Cardiac muscle cell (in vitro differentiated cells and primary cell): ENCODE results near the gene C19orf44. TPM values are rescaled to one million over a fixed set of nuclear protein-coding genes. Genes with fewer than 3 reads are reported as not detected.

Experiments used
- DNase-seq, 2 donors: peaks; one replicate each; pipeline versions ENCODE4 v3.0.0 to v3.0.0-alpha.2; 2010 to 2017; ENCODE audit warnings: low read depth in 1 of 2, low spot score in 1 of 2
- H3K27ac ChIP-seq: fragments of 200-600 bp; sonication (generic); 2 replicates; pipeline ENCODE4 v1.5.1; 2016
- H3K27me3 ChIP-seq: fragments of 200-600 bp; sonication (generic); 2 replicates; pipeline ENCODE4 v1.6.0; 2016; ENCODE audit warnings: control low read depth
- H3K36me3 ChIP-seq: fragments of 200-600 bp; sonication (generic); 2 replicates; pipeline ENCODE4 v1.5.1; 2016; ENCODE audit warnings: control low read depth
- H3K4me1 ChIP-seq: fragments of 200-600 bp; sonication (generic); 2 replicates; pipeline ENCODE4 v1.8.1; 2017; ENCODE audit warnings: low read depth, mild to moderate bottlenecking, mixed run types
- H3K4me3 ChIP-seq: fragments of 200-600 bp; sonication (generic); 2 replicates; pipeline ENCODE4 v1.5.1; 2016; ENCODE audit warnings: mild to moderate bottlenecking
- H3K9me3 ChIP-seq: fragments of 200-600 bp; sonication (generic); 2 replicates; pipeline ENCODE4 v1.5.1; 2017; ENCODE audit warnings: low read depth, mild to moderate bottlenecking, control low read depth
- polyA plus RNA-seq: library from polyadenylated mRNA; unstranded; fragments of >200 nt; fragmentation: Nextera tagmentation; extraction: Ambion mirVana; gene quantifications from 2 replicates; pipeline ENCODE4 v1.2.1, GENCODE V29; 2016
- total RNA-seq: library from RNA; depleted of rRNA; stranded (reverse); fragments of >200 nt; gene quantifications from 2 replicates; pipeline ENCODE4 v1.2.3, GENCODE V29; 2016
- TF ChIP-seq, protein P1 (sequence below): IDR thresholded peaks from 2 replicates; pipeline ENCODE4 v1.5.1; 2012; ENCODE audit warnings: low read depth, mild to moderate bottlenecking, low read length

C19orf44 gene
- total and polyA plus RNA-seq, 2 experiments from 2014 or later, result 5.1 to 9.2 TPM

DNA sequence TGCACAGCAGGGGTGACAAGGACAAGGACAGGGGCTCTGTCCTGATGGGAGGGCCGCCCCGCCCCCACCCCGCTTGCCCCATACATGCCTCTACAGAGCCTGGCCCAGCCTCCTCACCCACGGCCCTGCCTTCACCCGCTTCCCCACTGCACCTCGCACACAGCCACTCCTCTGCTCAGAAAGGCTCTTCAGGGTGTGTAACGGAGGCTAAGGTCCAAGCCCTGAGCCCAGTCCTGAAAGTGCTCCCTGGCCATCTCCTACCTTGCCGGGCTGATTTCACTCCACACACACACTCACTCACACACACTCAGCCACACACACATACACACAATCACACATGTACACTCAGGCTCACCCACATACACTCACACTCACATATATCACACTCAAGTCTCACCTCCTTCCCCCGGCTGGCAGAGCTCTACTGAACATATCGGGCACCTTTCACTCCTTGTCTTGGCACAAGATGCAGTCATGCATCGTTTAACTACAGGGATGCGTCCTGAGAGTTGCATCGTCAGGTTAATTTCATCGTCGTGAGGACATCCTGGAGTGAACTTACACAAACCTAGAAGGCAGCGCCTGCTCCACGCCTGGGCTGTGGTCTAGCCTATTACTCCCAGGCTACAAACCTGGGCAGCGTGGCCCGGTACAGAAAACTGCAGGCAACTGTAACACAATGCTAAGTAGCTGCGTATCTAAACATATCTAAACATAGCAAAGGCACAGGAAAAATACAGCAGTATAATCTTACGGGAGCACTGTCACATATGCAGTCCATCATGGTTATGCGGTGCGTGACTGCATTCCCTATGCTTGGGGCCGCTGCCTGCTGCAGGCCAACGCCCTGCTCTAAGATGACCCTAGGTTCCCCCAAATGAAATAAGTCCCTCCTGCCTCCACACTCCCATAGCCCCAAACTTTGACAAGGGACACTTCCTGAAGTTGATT is 37.5 kb upstream of the C19orf44 start:
- peaks cover 41% of the 10 kb centered on the region for H3K4me1 ChIP-seq
- no peaks in the 10 kb centered on the region for H3K27me3 ChIP-seq
- TF ChIP-seq, protein P1, sequence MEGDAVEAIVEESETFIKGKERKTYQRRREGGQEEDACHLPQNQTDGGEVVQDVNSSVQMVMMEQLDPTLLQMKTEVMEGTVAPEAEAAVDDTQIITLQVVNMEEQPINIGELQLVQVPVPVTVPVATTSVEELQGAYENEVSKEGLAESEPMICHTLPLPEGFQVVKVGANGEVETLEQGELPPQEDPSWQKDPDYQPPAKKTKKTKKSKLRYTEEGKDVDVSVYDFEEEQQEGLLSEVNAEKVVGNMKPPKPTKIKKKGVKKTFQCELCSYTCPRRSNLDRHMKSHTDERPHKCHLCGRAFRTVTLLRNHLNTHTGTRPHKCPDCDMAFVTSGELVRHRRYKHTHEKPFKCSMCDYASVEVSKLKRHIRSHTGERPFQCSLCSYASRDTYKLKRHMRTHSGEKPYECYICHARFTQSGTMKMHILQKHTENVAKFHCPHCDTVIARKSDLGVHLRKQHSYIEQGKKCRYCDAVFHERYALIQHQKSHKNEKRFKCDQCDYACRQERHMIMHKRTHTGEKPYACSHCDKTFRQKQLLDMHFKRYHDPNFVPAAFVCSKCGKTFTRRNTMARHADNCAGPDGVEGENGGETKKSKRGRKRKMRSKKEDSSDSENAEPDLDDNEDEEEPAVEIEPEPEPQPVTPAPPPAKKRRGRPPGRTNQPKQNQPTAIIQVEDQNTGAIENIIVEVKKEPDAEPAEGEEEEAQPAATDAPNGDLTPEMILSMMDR, result no peak
- H3K4me3 ChIP-seq, result no peak overlapping the region
- no peak for DNase-seq
- H3K36me3 ChIP-seq, result no peaks in the 10 kb centered on the region
- peak overlapping the region; percentile 38 for H3K27ac ChIP-seq
- no peaks in the 10 kb centered on the region for H3K9me3 ChIP-seq

DNA sequence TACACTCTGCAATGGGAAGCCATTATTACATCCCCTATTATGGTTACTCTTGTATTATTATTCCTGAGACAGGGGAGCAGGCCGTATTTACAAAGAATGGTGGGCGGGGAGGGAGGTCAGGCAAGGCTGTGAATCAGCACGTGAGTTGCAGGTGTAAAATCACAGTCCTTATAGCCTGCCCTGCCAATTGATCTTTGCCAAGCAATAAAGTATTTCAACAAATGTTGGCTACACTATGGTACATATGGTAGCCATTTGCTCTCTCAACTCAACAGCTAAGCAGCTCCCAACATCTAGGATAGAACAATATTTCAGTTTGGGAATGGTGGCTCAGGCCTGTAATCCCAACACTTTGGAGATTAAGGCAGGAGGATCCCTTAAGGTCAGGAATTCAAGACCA is 36.5 kb upstream of the C19orf44 start:
- no peaks in the 10 kb centered on the region for H3K9me3 ChIP-seq
- no peaks in the 10 kb centered on the region for H3K36me3 ChIP-seq
- no peaks in the 10 kb centered on the region for H3K27me3 ChIP-seq
- peaks cover 41% of the 10 kb centered on the region for H3K4me1 ChIP-seq
- TF ChIP-seq, protein P1, result no peak
- DNase-seq, result no peak
- no peak overlapping the region for H3K4me3 ChIP-seq
- no peak overlapping the region for H3K27ac ChIP-seq

DNA sequence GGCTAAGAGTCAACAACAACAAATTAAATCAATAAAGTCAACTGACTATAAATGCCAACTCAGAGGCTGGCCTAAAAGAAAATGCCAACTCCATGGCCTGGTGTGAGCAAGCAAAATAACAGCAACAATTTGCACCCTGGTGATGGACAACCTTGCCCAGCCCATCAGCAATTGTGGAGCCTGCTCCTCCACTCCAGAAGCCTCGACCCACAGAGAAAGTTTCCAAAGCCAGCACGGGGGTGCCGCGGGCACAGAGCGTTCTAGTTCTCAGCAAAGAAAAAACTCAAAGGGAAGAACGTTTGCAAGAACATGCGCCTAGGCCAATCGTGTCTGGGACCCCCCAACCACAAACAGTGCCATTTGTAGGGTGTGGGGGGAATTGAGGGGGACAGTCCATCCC is 35.7 kb upstream of the C19orf44 start:
- TF ChIP-seq, protein P1, result no peak
- H3K9me3 ChIP-seq, result no peaks in the 10 kb centered on the region
- DNase-seq, result no peak
- H3K4me3 ChIP-seq, result no peak overlapping the region
- H3K36me3 ChIP-seq, result no peaks in the 10 kb centered on the region
- H3K27ac ChIP-seq, result no peak overlapping the region
- H3K27me3 ChIP-seq, result no peaks in the 10 kb centered on the region
- peaks cover 42% of the 10 kb centered on the region for H3K4me1 ChIP-seq

DNA sequence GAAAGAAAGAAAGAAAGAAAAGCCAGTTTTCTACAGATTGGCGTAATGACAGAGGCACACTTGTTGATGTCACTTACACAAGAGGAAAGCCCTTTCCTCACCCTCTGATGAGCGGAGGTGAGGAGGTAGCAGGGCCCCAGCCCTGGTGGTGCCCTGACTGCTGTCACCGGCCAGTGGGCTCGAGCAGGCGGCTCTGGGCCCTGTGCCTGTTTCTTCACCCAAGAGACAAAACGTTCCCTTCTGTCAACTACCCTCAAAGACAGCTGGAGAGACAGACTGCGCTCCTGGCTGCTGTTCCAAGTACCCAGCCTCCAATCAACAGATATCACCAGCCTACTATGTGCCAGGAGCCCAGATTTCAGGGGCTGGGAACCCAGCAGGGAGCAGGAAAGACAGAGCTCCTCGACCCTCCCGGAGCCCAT is 34.6 kb upstream of the C19orf44 start:
- no peak overlapping the region for H3K4me3 ChIP-seq
- TF ChIP-seq, protein P1, result no peak
- H3K27me3 ChIP-seq, result no peaks in the 10 kb centered on the region
- H3K4me1 ChIP-seq, result peaks cover 42% of the 10 kb centered on the region
- H3K9me3 ChIP-seq, result no peaks in the 10 kb centered on the region
- peak overlapping the region; percentile 86 for H3K27ac ChIP-seq
- no peaks in the 10 kb centered on the region for H3K36me3 ChIP-seq
- no peak for DNase-seq

DNA sequence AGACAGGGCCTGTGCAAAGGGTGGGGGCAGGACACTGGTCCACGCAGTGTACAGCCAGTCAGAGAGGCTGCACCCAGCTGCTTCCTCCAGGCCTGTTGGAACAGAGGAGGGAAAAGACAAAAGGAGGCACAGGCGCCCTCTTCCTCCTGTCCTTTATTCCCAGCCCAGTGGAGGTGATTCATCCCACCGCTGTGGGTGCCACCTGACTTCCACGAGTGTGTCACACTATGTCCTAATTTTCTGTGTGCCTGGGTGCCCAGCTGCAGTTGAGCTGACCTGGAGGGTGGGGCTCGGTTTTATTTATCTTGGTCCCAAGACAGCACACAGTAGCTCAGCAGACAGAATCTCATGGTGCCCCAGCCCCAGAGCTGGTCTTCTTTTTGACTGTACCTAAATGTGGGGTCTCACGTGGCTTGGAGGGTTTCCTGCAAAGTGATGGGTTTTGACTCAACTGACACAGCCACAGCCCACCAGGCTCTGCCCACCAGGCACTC is 33.4 kb upstream of the C19orf44 start:
- TF ChIP-seq, protein P1, result no peak
- Histone ChIP-seq H3K36me3 (no peaks in the 10 kb centered on the region), H3K9me3 (no peaks in the 10 kb centered on the region), H3K4me1 (peaks cover 35% of the 10 kb centered on the region), H3K27ac (peak overlapping the region; percentile 96), H3K27me3 (no peaks in the 10 kb centered on the region), H3K4me3 (no peak overlapping the region)
- no peak for DNase-seq
